NCI-H128 (cell line): Measurements from ENCODE around the gene TJP2.

Experiments
- DNase-seq: peaks from one replicate; lab custom pipeline; 2025; ENCODE audit not compliant: unreplicated experiment; lab: John Stamatoyannopoulos, UW

TJP2 gene

DNA sequence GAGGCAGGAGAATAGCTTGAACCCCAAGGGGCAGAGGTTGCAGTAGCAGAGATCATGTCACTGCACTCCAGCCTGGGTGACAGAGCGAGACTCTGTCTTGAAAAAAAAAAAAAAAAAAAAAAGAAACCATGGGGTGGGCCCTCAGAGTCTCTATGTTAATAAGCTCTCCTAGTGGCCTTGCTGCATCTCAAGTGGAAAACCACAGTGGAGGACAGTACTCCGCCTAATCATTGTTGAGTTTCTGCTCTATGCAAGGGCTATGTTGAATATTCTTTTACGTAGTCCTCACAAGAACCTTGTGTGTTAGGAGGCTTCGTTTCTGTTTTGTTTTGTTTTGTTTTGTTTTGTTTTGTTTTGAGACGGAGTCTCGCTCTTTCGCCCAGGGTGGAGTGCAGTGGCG, 48.9 kb downstream of the TJP2 start:
- no peak for DNase-seq

DNA sequence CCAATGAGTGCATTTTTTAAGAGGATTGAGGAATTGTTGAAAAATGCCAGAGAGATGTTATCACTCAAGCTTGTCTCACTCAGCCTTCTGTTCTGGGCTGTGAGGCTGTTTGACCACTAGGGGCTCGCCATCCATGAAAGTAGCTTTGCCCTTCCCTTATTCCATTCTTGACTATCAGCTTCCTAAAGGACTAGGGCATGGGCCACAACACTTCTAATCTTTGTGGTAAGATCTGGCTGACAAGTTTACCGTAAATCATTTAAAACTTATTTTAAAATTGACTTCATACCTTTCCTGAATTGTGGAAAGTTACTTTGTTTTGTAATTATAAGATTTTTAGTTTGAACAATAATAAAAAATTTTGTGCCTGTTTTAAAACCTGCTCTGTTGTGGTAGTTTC, 49.5 kb downstream of the TJP2 start:
- no peak for DNase-seq

- DNase-seq: no peak
Measured at GRCh38 chr9:69229367-69229766, 55.3 kb downstream of the TJP2 start.

GRCh38 chr9:69232135-69232534, 58.1 kb downstream of the TJP2 start:
- DNase-seq: no peak

DNA sequence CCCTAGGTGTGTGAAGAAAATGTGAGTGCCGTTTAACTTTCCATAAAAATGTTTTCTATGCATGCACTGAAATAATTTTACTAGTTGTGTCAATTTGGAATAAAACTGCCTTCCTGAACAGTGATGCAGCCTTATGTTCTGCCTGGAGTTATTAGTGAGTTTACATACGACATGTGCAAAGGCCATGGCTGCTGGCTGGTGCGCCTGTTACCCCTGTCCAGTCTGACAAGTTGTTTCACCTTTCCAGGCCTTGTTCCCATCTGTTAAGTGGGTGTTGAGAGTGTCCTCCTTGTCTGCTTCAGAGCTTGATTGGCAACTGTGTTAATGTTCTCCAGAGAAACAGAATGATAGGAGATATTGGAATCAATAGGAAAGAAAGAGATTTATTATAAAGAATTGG, 60.6 kb downstream of the TJP2 start:
- no peak for DNase-seq

- no peak for DNase-seq
Measured at GRCh38 chr9:69236188-69236587, 62.1 kb downstream of the TJP2 start.

DNA sequence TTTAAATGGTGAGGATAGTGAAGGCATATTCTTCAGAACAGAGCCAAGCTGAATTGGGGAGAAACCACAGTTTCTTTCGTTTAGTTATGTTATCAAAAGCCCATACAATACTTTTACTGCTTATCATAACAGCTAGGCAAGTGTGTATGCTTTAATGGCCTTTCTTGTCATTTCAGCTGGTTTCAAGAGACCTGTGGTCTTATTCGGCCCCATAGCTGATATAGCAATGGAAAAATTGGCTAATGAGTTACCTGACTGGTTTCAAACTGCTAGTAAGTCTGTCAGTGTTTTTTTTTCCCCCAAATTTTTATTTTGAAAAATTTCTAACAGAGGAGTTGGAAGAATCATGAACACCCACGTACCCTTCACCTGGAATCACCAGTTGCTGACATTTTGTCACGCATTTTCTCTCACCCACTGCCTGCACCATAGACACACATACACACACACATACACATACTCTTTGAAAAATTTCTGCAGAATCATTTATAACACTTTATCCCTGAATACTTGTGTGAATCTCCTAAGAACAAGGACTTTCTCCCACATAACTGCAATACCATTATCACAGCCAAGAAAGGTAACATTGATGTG, 63.7 kb downstream of the TJP2 start:
- DNase-seq: no peak

DNA sequence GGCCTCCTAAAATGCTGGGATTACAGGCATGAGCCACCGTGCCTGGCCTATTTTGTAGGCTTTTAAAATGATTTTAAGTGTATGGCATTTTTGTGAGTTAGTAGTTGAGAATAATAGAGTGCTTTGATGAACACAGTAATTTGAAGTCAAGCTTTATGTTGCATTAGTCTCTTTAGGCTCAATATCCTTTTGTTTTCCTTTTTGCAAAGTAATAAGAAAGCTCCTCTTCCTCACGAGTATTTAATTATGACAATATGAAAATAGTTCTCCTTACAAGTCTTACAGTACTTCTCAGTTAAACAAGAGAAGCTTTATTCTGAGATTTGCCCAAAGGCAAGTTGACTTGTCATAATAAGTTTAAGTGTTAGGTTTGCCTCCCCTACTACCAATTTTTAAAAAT, 69.0 kb downstream of the TJP2 start:
- DNase-seq: no peak

DNA sequence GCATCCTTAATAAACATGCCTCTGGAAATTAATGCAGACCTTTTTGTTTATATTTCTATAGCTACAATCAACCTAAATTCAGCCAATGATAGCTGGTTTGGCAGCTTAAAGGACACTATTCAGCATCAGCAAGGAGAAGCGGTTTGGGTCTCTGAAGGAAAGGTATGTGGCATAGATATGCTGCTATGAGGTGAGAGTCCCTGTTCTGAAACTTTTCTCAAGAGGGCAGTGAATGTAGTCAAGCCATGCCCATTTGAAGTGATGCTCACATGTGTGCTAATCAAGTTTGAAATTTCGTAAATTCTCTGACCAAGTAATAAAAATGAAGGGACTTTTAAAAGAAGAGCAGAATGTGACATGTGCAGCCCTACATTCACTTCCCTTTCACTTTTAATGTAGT, 72.6 kb downstream of the TJP2 start:
- no peak for DNase-seq

DNA sequence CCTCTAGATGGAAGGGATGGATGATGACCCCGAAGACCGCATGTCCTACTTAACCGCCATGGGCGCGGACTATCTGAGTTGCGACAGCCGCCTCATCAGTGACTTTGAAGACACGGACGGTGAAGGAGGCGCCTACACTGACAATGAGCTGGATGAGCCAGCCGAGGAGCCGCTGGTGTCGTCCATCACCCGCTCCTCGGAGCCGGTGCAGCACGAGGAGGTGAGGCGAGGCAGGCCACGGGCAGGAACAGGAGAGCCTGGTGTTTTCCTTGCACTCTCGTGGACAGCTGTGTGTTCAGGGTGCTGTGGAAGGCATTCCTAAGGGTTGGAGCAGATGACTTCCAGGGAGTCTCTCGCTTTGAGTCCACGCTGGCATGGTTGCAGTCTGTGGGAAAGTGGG, 73.9 kb downstream of the TJP2 start:
- no peak for DNase-seq

- no peak for DNase-seq
Measured at GRCh38 chr9:69249337-69249736, 75.3 kb downstream of the TJP2 start.

GRCh38 chr9:69250681-69251080, 76.6 kb downstream of the TJP2 start:
- DNase-seq: no peak

- DNase-seq: no peak
Measured at GRCh38 chr9:69252436-69252835, 78.4 kb downstream of the TJP2 start.

DNA sequence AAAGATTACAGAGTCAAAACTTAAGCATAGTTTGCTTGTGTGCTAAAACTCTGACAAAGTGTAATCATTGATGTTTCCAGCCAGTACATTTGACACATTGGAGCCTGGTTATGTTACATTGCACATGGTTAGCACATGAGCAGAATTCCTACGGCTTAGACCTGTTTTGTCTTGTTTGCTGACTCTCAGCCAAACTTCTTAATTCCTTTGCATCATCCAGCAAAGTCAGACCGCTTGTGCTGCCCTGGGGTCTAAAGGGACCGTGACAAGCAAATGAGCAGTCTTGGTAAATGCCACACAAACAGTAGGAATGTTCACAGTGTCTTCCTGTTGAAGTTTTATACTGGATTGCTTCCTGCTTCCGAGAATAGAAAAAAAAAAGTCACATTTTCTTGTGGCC, 79.0 kb downstream of the TJP2 start:
- no peak for DNase-seq

- DNase-seq: no peak
Measured at GRCh38 chr9:69254223-69254622, 80.1 kb downstream of the TJP2 start.

GRCh38 chr9:69255591-69255990, 81.5 kb downstream of the TJP2 start:
- no peak for DNase-seq

GRCh38 chr9:69258551-69258950, 84.5 kb downstream of the TJP2 start:
- no peak for DNase-seq

GRCh38 chr9:69260161-69260560, 86.1 kb downstream of the TJP2 start:
- DNase-seq: no peak

DNA sequence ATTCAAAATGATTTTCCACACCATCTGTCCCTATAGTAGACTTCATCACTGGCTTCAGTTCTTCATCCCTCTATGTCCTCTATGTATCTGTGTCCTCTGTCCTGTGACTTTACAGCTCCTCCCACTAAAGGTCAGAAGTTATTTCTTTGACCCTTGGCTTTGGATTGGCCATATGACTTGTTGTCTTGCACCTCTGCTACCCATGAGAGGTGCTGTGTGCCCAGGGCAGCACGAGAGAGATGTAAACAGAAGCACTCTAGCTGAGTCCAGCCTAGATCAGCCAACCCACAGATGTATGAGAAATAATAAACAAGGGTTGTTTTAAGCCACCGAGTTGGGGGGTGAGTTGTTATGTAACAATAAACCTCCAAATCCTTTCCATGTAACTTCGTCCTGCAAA, 87.6 kb downstream of the TJP2 start:
- no peak for DNase-seq

DNA sequence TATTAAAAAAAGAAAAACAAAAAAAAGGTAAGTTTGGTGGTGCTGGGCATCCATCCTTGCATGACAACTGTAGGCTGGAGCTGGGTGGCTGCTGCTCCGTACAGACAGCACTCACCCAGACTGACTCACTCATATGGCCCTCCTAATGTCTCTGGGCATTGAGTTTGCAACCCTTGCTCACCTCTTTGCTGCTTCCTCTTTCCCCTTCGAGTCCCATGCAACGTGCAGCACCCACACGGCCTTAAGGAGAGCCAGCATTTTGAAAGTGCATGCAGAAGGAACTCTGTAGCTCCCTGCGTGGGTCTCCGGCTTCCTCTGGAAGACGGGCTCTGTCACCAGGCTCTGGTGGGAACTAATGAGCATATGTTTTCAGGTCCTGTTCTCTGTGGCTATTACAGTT, 90.4 kb downstream of the TJP2 start:
- no peak for DNase-seq

- DNase-seq: no peak
Measured at GRCh38 chr9:69265891-69266290, 91.8 kb downstream of the TJP2 start.

GRCh38 chr9:69272212-69272611, 98.1 kb downstream of the TJP2 start:
- DNase-seq: no peak

DNA sequence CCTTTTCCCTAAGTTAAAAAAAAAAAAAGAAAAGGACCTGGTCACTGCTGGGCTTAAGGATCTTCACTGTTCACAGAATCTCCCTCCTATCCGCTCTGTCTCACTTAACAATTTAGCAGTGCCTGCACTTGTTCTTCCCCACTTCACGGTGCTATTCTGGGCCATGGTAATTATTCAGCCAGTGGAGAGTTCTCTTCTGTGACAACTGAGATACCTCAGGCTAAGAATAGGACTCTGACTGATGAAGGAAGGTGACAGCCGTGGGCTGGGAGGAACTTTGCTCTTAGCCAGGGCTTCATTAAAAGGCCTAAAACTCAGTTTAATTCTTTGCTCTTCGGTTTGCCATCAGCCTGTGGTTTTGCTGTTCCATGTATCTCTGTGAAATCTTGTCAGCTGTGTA, 99.1 kb downstream of the TJP2 start:
- DNase-seq: no peak

GRCh38 chr9:69276775-69277174, 102.7 kb downstream of the TJP2 start:
- no peak for DNase-seq
